Suprapubic skin (tissue), 4 donors: ENCODE measurements around the gene PLXNA2. TPM values are rescaled to one million over a fixed set of nuclear protein-coding genes. Genes with fewer than 3 reads are reported as not detected.

ENCODE experiments used
- DNase-seq, 2 donors: peaks; one replicate each; pipeline ENCODE4 v3.0.0-alpha.2; 2019; ENCODE audit warnings: low spot score in 2 of 2
- H3K27ac ChIP-seq: fragments of 200-600 bp; sonication (generic); one replicate; pipeline ENCODE4 v1.5.1; 2019
- H3K27me3 ChIP-seq: fragments of 200-600 bp; sonication (generic); one replicate; pipeline ENCODE4 v1.5.1; 2019
- H3K36me3 ChIP-seq: fragments of 200-600 bp; sonication (generic); one replicate; pipeline ENCODE4 v1.5.1; 2019
- H3K4me1 ChIP-seq: fragments of 200-600 bp; sonication (generic); one replicate; pipeline ENCODE4 v1.5.1; 2019
- H3K4me3 ChIP-seq: fragments of 200-600 bp; sonication (generic); one replicate; pipeline ENCODE4 v1.5.1; 2019; ENCODE audit warnings: mild to moderate bottlenecking
- H3K9me3 ChIP-seq: fragments of 200-600 bp; sonication (generic); one replicate; pipeline ENCODE4 v1.5.1; 2019
- CTCF ChIP-seq, 2 donors: fragments of 200-600 bp in 1 of 2; fragments of 450-650 bp in 1 of 2; sonication (generic) in 1 of 2; IDR thresholded peaks; one replicate each; pipeline ENCODE4 v1.5.1; 2016 to 2019; ENCODE audit warnings: antibody characterized with exemption in 2 of 2, mild to moderate bottlenecking in 1 of 2, moderate library complexity in 1 of 2
- EP300 ChIP-seq: sonication (generic); formaldehyde crosslinking; IDR thresholded peaks from one replicate; pipeline ENCODE4 v1.6.1; 2017; ENCODE audit warnings: antibody characterized with exemption
- POLR2A ChIP-seq, 2 donors: fragments of 450-650 bp; IDR thresholded peaks; one replicate each; pipeline ENCODE4 v1.6.1; 2017; ENCODE audit warnings: antibody characterized with exemption in 2 of 2, mild to moderate bottlenecking in 2 of 2, moderate library complexity in 2 of 2
- POLR2AphosphoS5 ChIP-seq, 3 donors: sonication (generic); formaldehyde crosslinking; IDR thresholded peaks; one replicate each; pipeline ENCODE4 v1.6.1; 2017; ENCODE audit warnings: antibody characterized with exemption in 3 of 3
- WGBS: methylation state at CpG from one replicate; pipeline ENCODE4 v1.1.5; 2018; 5-methylcytosine and 5-hydroxymethylcytosine counted together
- total RNA-seq, 4 donors: library from RNA; depleted of rRNA; stranded (reverse); fragments of >200 nt; gene quantifications; one replicate each; pipeline ENCODE4 v1.1.0, GENCODE V29; 2016

The PLXNA2 gene
- total RNA-seq, 4 donors from 2014 or later, result 35.3 to 53.9 (median 45.7) TPM

GRCh38 chr1:208098773-208099172, 145.4 kb downstream of the PLXNA2 start:
- Histone ChIP-seq H3K4me1 (no peaks in the 10 kb centered on the region), H3K36me3 (peaks cover 26% of the 10 kb centered on the region), H3K27ac (no peak overlapping the region), H3K9me3 (no peaks in the 10 kb centered on the region), H3K4me3 (no peak overlapping the region), H3K27me3 (no peaks in the 10 kb centered on the region)
- DNase-seq, result no peak
- WGBS, result 96% methylated on average over 5 of the region's 7 CpGs
- no peak for TF ChIP-seq POLR2A (IDR thresholded peaks at IDR 0.05)
- TF ChIP-seq EP300, result no peak
- no peak for TF ChIP-seq POLR2AphosphoS5 (IDR thresholded peaks at IDR 0.05)
- TF ChIP-seq CTCF (IDR thresholded peaks at IDR 0.05), result no peak

- Histone ChIP-seq H3K27ac (no peak overlapping the region), H3K4me3 (no peak overlapping the region), H3K9me3 (no peaks in the 10 kb centered on the region), H3K4me1 (peaks cover 15% of the 10 kb centered on the region), H3K27me3 (no peaks in the 10 kb centered on the region), H3K36me3 (peaks cover 48% of the 10 kb centered on the region)
- DNase-seq, result peak in 1 of 2 donors; percentile 79
- TF ChIP-seq CTCF (IDR thresholded peaks at IDR 0.05) (peak; percentile 43 to 76), POLR2AphosphoS5 (IDR thresholded peaks at IDR 0.05) (no peak)
- WGBS, result 69% methylated on average over 4 of the region's 4 CpGs
Observed at GRCh38 chr1:208093754-208094719, 150.1 kb downstream of the PLXNA2 start.

GRCh38 chr1:208093046-208093445, 151.1 kb downstream of the PLXNA2 start:
- WGBS, result 93% methylated on average over 3 of the region's 3 CpGs
- DNase-seq, result no peak
- Histone ChIP-seq H3K27ac (no peak overlapping the region), H3K9me3 (no peaks in the 10 kb centered on the region), H3K4me3 (no peak overlapping the region), H3K27me3 (no peaks in the 10 kb centered on the region), H3K4me1 (peaks cover 15% of the 10 kb centered on the region), H3K36me3 (peaks cover 48% of the 10 kb centered on the region)
- TF ChIP-seq POLR2AphosphoS5 (IDR thresholded peaks at IDR 0.05) (no peak), POLR2A (IDR thresholded peaks at IDR 0.05) (no peak), EP300 (no peak), CTCF (IDR thresholded peaks at IDR 0.05) (no peak)

- no peaks in the 10 kb centered on the region for H3K9me3 ChIP-seq
- no peak overlapping the region for H3K27ac ChIP-seq
- H3K4me1 ChIP-seq, result peaks cover 26% of the 10 kb centered on the region
- 62% methylated on average over 9 of the region's 9 CpGs for WGBS
- H3K4me3 ChIP-seq, result no peak overlapping the region
- DNase-seq, result no peak
- peaks cover 33% of the 10 kb centered on the region for H3K36me3 ChIP-seq
- TF ChIP-seq CTCF (IDR thresholded peaks at IDR 0.05), result no peak
- no peak for TF ChIP-seq POLR2A (IDR thresholded peaks at IDR 0.05)
- no peaks in the 10 kb centered on the region for H3K27me3 ChIP-seq
Observed at GRCh38 chr1:208090388-208091301, 153.5 kb downstream of the PLXNA2 start.
